Endometrium (tissue), 2 donors: Measurements from ENCODE around the gene CAMK2N1.
"Not testable (repeated sequence)": the region's sequence is repeated elsewhere in the genome, so short reads cannot be mapped to it uniquely, and the experiment has no call there.

ENCODE experiments used
- FAIRE-seq: peaks from 2 replicates; lab custom pipeline; 2012; peaks lifted over from hg19 to GRCh38; lab: Jason Lieb, UNC
- donor health status: control.
- donor health status: control.

CAMK2N1 gene

GRCh38 chr1:20496725-20497383 is 10.8 kb upstream of the CAMK2N1 start:
- not testable (repeated sequence) for FAIRE-seq

GRCh38 chr1:20496241-20496661 is 10.2 kb upstream of the CAMK2N1 start:
- no peak for FAIRE-seq

DNA sequence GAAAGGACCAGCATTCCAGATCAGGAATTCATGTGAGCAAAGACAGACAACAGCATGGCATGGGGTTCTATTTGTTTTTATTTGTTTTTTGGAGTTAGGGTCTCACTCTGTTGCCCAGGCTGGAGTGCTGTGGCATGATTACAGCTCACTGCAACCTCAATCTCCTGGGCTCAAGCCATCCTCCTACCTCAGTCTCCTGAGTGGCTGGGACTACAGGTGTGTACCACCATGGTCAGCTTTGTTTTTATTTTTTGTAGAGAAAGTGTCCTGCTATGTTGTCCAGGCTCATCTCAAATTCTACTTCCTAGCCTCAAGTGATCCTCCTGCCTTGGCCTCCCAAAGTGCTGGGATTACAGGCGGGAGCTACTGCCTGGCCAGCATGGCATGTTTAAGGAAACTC is 9.7 kb upstream of the CAMK2N1 start:
- FAIRE-seq, result no peak

DNA sequence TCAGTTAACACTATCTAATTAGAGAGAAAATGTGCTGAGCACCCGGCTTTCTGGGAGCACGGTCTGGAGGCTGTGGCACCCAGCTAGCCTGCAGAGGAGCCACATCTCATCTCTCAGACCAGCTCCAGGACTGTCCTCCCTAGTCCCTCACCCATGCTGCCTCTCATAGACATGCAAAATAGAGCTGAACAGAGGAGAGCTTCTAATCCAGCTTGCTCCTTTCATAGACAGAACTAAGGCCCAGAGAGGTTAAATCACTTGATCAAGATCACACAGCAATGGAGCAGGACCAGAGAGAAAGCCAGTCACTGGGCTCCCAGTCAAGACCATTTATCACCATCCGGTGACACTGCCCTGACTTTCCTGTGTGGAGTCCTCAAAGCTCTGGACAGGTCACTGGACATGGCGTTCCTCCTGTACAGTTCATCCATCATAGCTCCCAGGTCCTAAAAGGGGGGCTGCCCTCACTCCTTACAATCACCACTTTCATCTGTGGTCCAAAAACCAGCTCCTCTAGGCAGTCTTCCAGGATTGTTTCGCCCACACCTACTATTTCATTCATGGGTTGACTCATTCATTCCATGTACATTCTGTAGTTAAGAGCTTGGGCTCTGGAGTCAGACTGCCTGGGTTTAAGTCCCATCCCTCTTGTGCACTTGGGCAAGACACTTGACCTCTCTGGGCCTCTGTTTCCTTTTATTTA is 8.8 kb upstream of the CAMK2N1 start:
- FAIRE-seq, result no peak

DNA sequence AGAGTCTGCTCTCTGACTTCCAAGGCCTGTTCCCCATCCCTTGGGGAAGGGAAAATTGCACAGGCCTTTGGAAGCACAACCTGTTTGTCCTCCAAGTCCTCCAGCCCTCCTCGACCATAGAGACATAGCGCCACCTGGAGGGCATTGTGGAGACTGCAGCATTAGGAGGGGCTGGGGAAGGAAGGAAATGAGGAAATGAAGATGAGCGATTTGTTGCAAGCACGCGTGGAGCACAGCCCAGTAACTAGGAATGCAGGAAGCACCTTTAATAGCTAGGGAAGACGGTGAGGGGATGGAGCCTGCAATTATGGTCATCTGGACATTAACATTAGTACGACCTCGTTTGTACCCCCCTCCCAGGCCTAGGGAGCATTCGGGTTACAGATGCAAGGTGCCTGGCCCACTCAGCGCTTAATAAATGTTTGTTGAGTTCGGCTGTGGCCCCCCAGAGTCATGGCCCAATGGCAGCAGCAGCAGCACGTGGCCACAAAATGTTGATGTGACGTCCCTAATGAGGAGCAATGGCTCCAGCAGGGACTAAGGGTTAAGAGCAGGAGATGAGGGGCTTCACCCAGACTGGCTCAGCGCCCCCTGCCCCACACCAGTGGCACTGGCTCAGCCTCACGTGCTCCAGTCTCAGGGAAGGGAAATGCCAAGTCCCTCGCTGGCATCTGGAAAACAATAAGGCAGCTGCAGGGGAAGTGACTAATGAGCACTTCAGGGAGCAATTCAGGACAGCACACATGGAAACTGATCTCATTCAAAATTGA is 8.0 kb upstream of the CAMK2N1 start:
- peak; percentile 35 for FAIRE-seq

- FAIRE-seq, result no peak
These were observed 7.3 kb upstream of the CAMK2N1 start for GRCh38 chr1:20493309-20493708.

DNA sequence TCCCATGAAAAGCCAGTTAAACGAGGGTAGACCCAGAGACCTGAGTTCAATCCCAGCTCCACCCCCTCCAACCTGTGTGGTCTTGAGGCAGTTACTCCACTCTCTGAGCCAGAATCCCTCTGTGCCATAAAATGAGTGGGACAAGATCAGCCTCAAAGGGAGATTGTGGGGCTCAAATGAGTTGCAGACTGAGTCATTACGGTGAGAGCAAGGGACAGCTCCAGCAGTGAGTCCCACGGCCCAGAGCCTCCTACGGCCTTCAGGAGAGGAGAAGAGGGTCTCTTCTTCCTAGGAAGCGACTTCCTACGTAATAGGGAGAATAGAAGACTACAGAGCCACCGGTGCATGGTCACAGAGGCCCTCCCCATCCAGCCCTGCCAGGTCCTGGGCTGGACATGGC is 6.7 kb upstream of the CAMK2N1 start:
- FAIRE-seq, result no peak

DNA sequence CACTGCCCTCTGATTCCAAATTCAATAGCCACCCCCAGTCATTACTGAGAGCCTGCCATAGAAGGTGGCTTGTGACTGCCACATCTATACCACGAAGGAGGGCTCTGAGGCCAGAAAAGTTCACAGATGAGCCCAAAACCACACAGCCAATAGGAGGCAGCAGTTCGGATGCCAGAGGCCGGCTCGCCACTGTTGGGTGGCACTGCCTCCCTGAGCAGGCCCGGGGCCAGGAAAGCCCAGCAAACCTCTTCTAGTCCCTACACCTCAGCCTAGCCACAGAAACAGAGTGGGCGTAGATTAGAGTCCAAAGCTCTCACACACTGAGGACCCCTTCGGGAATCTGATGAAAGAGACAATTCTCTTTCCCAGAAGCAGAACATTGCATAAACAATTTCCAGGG is 5.9 kb upstream of the CAMK2N1 start:
- FAIRE-seq, result no peak

DNA sequence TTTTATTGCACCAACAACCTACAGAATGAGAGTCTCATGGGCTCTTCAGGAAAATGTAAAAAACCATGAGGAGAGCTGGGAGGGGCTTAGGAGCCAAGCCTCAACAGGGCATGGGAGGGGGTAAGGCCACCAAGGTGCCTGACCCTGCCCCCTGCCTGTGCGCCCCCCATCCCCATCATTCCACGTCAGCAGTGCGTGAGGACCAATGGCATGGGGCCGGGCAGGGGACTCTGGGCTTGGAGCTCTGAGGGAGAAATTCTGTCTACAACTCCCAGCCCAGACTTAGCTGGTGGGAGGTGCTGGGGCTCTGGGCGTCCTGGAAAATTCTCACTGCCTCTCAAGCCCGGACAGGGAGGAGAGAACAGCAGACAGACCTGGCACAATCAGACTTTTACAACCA is 5.2 kb upstream of the CAMK2N1 start:
- no peak for FAIRE-seq

- FAIRE-seq, result no peak
These were observed 1.2 kb upstream of the CAMK2N1 start for GRCh38 chr1:20487236-20487590.

GRCh38 chr1:20486457-20487235 is 636 bp upstream of the CAMK2N1 start:
- FAIRE-seq, result no peak

DNA sequence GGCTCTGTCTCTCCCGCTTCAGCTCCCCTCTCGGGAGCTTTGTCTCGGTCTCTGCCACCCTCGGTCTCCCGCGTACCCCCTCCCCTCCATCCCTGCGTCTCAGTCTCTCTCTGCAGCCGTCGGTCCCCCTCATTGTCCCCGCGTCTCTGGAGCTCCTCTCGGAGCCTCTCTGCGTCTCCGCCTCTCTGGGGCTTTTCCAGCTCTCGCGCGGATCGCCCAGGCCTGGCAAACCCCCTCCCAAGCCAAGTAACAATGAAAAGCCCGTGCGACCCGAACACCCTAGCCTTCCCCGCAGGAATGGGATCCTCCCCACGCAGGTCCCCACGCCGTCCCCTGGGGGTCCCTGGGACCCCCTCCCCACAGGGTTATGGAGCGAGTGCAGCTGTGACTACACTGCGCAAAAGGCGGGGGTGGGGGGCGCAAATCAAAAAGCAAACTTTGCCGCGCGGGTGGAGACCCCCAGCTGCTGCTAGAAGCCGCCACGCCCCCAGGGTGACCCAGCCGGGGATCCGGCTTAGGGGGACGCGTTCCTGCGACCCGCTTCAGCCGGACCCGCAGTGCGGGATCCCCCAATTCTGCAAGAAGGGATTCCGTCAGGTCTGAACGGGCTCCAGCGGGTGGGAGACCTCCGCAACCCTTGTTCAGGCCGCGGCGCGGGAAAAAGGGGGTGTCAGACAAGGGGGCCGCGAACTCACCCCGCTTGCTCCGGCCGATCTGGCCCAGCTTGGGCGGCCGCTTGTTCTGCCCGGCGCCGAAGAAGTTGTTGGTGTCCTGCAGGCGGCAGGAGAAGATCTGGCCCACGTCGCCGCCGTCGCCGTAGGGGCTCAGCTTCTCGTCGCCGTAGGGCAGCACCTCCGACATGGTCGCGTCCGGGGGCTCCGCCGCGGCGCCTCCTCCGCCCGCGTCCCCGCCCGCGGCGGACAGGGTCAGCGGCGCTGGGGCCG is 1.2 kb downstream of the CAMK2N1 start:
- no peak for FAIRE-seq

DNA sequence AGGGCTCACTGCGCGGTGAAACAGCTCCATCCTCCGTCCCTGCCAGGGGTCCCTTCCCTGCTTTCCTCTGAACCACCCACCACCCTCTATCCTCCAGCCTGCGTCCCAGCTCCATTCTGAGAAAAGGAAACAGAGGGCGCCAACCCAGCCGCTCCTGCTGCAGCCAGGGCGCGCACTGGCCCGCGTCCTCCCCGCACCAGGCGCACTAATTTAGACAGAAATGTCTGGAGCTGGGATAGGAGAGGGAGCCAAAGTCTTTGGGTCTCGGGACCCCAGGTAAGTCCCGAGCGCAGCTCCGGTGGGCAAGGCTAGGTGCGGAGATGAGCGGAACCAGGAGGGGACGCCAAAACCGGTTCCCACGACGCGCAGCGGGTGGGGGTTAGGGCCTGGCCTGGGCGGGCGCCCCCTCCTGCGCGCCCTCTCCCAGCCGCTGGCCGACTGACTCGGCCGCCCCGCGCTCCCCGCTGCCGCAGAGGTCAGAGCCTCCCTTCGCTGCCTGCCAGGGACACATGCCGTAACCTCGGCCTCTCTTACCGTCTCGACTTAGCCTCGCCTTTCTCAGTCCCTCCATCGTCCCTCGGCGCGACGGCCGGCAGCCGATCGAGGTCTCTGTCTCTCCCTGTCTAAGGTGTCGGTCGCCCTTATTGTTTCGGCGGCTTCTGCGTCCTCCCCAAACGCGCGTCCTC is 2.0 kb downstream of the CAMK2N1 start:
- no peak for FAIRE-seq

- no peak for FAIRE-seq
These were observed 2.7 kb downstream of the CAMK2N1 start for GRCh38 chr1:20483098-20483832.

- FAIRE-seq, result no peak
These were observed 4.1 kb downstream of the CAMK2N1 start for GRCh38 chr1:20481643-20482498.

DNA sequence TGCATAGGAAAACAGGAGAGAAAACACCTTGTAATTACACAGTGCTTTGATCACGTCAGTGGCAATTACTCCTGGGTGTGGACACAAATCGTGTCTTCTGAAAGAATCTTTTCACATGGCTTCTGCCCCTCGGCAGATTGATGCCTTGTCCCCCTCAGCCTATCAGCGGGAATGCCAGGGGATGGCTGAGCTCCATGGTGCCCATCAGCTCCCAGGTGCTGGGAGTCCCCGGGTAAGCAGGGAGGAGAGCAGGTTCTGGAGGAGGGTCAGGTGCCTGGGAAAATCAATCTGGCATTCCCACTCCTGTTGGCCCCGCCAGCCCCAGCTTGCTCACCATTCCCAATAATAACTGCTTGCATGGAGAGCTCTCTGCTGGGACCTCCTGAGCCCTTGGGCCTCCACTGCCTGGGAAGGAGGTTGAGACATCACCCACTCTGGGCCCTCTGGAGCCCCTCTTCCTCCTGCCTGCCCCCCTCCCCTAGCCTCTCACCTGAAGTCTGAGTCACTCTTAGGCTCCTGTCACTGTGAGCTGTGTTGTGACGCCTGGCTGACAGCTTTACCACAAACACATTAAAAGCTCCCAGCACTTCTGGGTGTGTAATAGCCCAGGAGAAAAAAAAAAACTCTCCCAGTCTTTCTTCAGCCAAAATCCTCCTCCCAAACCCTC is 4.9 kb downstream of the CAMK2N1 start:
- FAIRE-seq, result no peak

DNA sequence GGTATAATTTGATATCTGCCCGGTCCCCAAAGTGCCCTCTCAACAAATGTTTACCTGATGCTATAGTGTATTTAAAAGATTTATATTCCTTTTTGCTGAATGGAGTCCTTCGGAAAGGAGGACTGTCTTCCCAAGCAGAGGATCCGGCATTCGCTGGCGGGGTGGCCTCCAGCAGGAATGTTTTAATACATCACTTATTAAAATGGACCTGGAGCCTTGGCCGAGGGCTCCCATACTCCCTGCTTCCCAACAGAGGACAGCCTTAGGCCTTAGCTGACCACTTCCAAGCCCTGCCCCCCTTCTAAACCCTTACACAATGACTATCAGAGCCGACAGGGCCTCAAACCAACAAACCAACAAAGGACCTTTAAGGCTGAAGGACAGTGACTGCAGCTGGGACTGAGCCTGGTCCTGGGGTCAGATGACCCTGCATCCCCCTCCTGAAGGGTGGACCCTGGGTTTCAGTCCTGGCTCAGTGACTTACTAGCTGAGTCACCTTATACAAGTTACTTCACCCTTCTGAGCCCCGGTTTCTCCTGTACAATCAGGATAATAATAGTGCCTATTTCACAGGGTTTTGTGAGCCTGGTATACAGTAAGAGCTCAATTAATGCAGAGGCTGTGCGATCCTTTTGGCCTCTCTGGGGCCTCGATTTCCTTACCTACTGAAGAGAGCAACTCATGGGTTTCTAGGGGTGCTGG is 5.6 kb downstream of the CAMK2N1 start:
- FAIRE-seq, result no peak

DNA sequence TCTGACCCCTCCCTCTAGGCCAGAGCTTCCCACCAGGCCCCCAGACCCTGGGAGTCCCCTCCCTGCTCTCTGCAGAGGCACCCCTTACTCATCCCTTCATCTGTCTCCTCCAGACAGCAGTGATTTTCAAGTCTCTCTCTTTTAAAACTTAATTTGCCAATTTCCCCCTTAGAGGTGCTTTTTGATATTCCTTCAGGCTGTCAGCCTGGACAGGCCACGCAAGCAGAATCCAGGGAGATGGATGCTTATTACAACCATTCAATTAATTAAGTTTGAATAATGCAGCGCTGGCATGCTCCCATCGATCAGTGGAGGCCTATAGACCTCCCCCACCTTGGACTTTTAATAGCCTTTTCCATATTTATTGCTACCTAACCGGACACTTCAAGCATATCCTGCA is 6.2 kb downstream of the CAMK2N1 start:
- no peak for FAIRE-seq
